A549 (cell line): ENCODE measurements around the gene DYRK4. TPM values are rescaled to one million over a fixed set of nuclear protein-coding genes. Genes with fewer than 3 reads are reported as not detected.

ENCODE experiments used
- ATAC-seq, 2 experiments: fragments of 200-7000 bp in 1 of 2; fragments of >200 bp in 1 of 2; cut with Nextera tagmentation in 1 of 2; cut with Tn5 transposase in 1 of 2; 3 replicates each; pipeline versions ENCODE4 v1.8.0 to v1.9.1; 2018 to 2020; ENCODE audit warnings: mild to moderate bottlenecking in 1 of 2, moderate library complexity in 1 of 2
- CTCF ChIA-PET: fragments of 300-600 bp; sonication (Branson Sonifier 250); formaldehyde crosslinking; extraction: SDS; loops from one replicate; lab custom pipeline; 2021; ENCODE audit warnings: antibody characterized with exemption, inconsistent platforms; lab: Yijun Ruan, JAX
- POLR2A ChIA-PET: fragments of 350-600 bp; formaldehyde crosslinking; extraction: SDS; loops from one replicate; lab custom pipeline; 2021; ENCODE audit warnings: antibody characterized with exemption, inconsistent platforms; lab: Yijun Ruan, JAX
- DNase-seq, 2 experiments: peaks; one replicate each; pipeline versions ENCODE4 v3.0.0 to v3.0.0-alpha.2; 2011 to 2016; ENCODE audit warnings: low read depth in 1 of 2, low spot score in 1 of 2
- FAIRE-seq: peaks from 2 replicates; lab custom pipeline; 2011; peaks lifted over from hg19 to GRCh38; lab: Jason Lieb, UNC
- H3K27ac ChIP-seq, 2 experiments: fragments of >200 bp; sonication (Bioruptor Twin); formaldehyde crosslinking; 3 replicates each; pipeline ENCODE4 v1.5.1; 2016 to 2017
- H3K4me1 ChIP-seq: fragments of >200 bp; sonication (Bioruptor Twin); formaldehyde crosslinking; 3 replicates; pipeline ENCODE4 v1.6.1; 2016
- H3K4me2 ChIP-seq: fragments of >200 bp; sonication (Bioruptor Twin); formaldehyde crosslinking; 3 replicates; pipeline ENCODE4 v1.6.1; 2016
- H3K4me3 ChIP-seq: fragments of >200 bp; sonication (Bioruptor Twin); formaldehyde crosslinking; 3 replicates; pipeline ENCODE4 v1.5.1; 2016
- H3K9me3 ChIP-seq: fragments of >200 bp; sonication (Bioruptor Twin); formaldehyde crosslinking; 3 replicates; pipeline ENCODE4 v1.6.1; 2016
- BHLHE40 ChIP-seq: IDR thresholded peaks from 2 replicates; pipeline ENCODE4 v1.6.1; 2012; ENCODE audit warnings: low read depth, low read length, inconsistent platforms
- CBX2 ChIP-seq: fragments of 200-600 bp; sonication (generic); IDR thresholded peaks from 2 replicates; pipeline ENCODE4 v1.6.1; 2016; ENCODE audit warnings: low read depth, mild to moderate bottlenecking, borderline replicate concordance
- CHD4 ChIP-seq: fragments of 200-600 bp; sonication (generic); IDR thresholded peaks from 2 replicates; pipeline ENCODE4 v1.6.1; 2016; ENCODE audit warnings: antibody characterized with exemption, mild to moderate bottlenecking, borderline replicate concordance
- EP300 ChIP-seq, 2 experiments: fragments of >200 bp; sonication (Bioruptor Twin); formaldehyde crosslinking; IDR thresholded peaks; 2 replicates in 1 of 2; 3 replicates in 1 of 2; pipeline ENCODE4 v1.6.1; 2016 to 2017
- ESRRA ChIP-seq: fragments of 150-350 bp; IDR thresholded peaks from 2 replicates; pipeline ENCODE4 v1.6.1; 2014; ENCODE audit warnings: mild to moderate bottlenecking, low read length, borderline replicate concordance
- FOXS1 ChIP-seq: fragments of 250-450 bp; sonication (Bioruptor Pico); IDR thresholded peaks from 2 replicates; pipeline ENCODE4 v1.5.0; 2020; ENCODE audit warnings: mild to moderate bottlenecking, moderate library complexity
- HEYL ChIP-seq: fragments of 250-450 bp; sonication (Bioruptor Pico); IDR thresholded peaks from 2 replicates; pipeline ENCODE4 v1.8.0; 2021; ENCODE audit warnings: mild to moderate bottlenecking, moderate library complexity
- JUNB ChIP-seq: fragments of >200 bp; sonication (Bioruptor Twin); formaldehyde crosslinking; IDR thresholded peaks from 2 replicates; pipeline ENCODE4 v1.6.1; 2016
- MAFK ChIP-seq: fragments of 450-650 bp; IDR thresholded peaks from 2 replicates; pipeline ENCODE4 v1.6.1; 2014; ENCODE audit not compliant: partially characterized antibody
- MAZ ChIP-seq: fragments of 150-350 bp; IDR thresholded peaks from 2 replicates; pipeline ENCODE4 v1.6.1; 2014; ENCODE audit warnings: antibody characterized with exemption, low read depth, low read length, borderline replicate concordance
- NFE2L2 ChIP-seq: fragments of 150-350 bp; conservative IDR thresholded peaks from 2 replicates; pipeline ENCODE4 v1.6.1; 2014; ENCODE audit warnings: low read length
- NPAS2 ChIP-seq: fragments of 250-450 bp; sonication (Bioruptor Pico); IDR thresholded peaks from 2 replicates; pipeline ENCODE4 v1.8.0; 2022; ENCODE audit warnings: mild to moderate bottlenecking, moderate library complexity, borderline replicate concordance
- NR3C1 ChIP-seq: fragments of >200 bp; sonication (Bioruptor Twin); formaldehyde crosslinking; IDR thresholded peaks from 3 replicates; pipeline ENCODE4 v1.6.1; 2017
- PHF8 ChIP-seq: fragments of 200-600 bp; sonication (generic); IDR thresholded peaks from 2 replicates; pipeline ENCODE4 v1.6.1; 2016; ENCODE audit warnings: low read depth, mild to moderate bottlenecking, antibody characterized with exemption, moderate library complexity, borderline replicate concordance
- RCOR1 ChIP-seq: fragments of 150-350 bp; IDR thresholded peaks from 2 replicates; pipeline ENCODE4 v1.6.1; 2014; ENCODE audit warnings: antibody characterized with exemption, low read length, low read depth
- RFX5 ChIP-seq: fragments of 450-650 bp; IDR thresholded peaks from 2 replicates; pipeline ENCODE4 v1.7.1; 2014; ENCODE audit warnings: antibody characterized with exemption, mild to moderate bottlenecking, moderate library complexity
- RNF2 ChIP-seq: fragments of 200-600 bp; sonication (generic); IDR thresholded peaks from 2 replicates; pipeline ENCODE4 v1.6.1; 2016; ENCODE audit warnings: low read depth, mild to moderate bottlenecking, antibody characterized with exemption, moderate library complexity, borderline replicate concordance
- TFCP2L1 ChIP-seq: fragments of 250-450 bp; sonication (Bioruptor Pico); IDR thresholded peaks from 2 replicates; pipeline ENCODE4 v1.5.0; 2021; ENCODE audit warnings: mild to moderate bottlenecking
- TP53 ChIP-seq: fragments of 250-450 bp; sonication (Bioruptor Pico); IDR thresholded peaks from 2 replicates; pipeline ENCODE4 v1.5.0; 2021; ENCODE audit warnings: mild to moderate bottlenecking, moderate library complexity
- ZC3H11A ChIP-seq: fragments of 450-650 bp; IDR thresholded peaks from 2 replicates; pipeline ENCODE4 v1.6.1; 2014; ENCODE audit warnings: antibody characterized with exemption, mild to moderate bottlenecking
- ZNF302 ChIP-seq: fragments of 250-450 bp; sonication (Bioruptor Pico); IDR thresholded peaks from 2 replicates; pipeline ENCODE4 v1.9.0; 2021; ENCODE audit warnings: inconsistent platforms, mild to moderate bottlenecking, moderate library complexity
- WGBS: methylation state at CpG from one replicate; pipeline ENCODE4 v1.1.6; 2017; ENCODE audit errors: missing lambda C conversion rate; 5-methylcytosine and 5-hydroxymethylcytosine counted together
- polyA plus RNA-seq, 4 experiments: library from polyadenylated mRNA; depleted of rRNA in 3 of 4; stranded (reverse); fragments of >200 nt; fragmentation: RNase III in 1 of 4; extraction: RNeasy Plus Mini Kit Qiagen cat#74134 plus additional on column Dnase treatment in 1 of 4; gene quantifications; 2 replicates in 3 of 4; 3 replicates in 1 of 4; pipeline ENCODE4 v1.2.3, GENCODE V29; 2011 to 2017
- TF ChIP-seq, protein P1 (sequence below): IDR thresholded peaks from 2 replicates; pipeline ENCODE4 v1.6.1; 2012
- TF ChIP-seq, protein P2 (sequence below): fragments of 200-600 bp; sonication (generic); IDR thresholded peaks from 2 replicates; pipeline ENCODE4 v1.6.1; 2016; ENCODE audit warnings: antibody characterized with exemption, mild to moderate bottlenecking, moderate library complexity
- TF ChIP-seq, protein P3 (sequence below): IDR thresholded peaks from 2 replicates; pipeline ENCODE4 v1.6.1; 2012; ENCODE audit warnings: low read depth, borderline replicate concordance
- TF ChIP-seq, protein P4 (sequence below): fragments of 450-650 bp; IDR thresholded peaks from 2 replicates; pipeline ENCODE4 v1.6.1; 2014; ENCODE audit warnings: antibody characterized with exemption

DYRK4 gene
- polyA plus RNA-seq, 2 of the 4 experiments (the other 2 are of a cell fraction): 40.3 to 84.5 TPM

DNA sequence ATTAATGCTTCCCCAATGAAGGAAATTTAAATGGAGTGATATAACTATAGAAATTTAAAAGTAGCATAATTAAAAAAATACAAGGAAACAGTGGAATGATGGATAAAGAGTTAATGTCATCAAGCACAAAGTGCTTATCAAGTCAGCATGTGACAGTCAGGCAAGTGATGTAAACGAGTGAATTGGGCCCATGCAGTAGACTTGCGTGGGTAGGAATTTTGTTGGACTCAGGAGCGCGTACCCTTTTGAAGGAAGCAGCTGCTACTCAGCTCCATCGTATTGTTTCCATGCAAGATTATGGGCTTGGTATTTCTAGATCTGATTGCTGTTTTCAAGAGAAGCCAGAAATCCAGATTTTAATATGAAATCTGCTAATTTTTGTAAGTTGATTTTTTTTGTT lies 4.4 kb upstream of the DYRK4 start:
- TF ChIP-seq ZC3H11A: no peak
- TF ChIP-seq RNF2: no peak
- TF ChIP-seq, protein P1, sequence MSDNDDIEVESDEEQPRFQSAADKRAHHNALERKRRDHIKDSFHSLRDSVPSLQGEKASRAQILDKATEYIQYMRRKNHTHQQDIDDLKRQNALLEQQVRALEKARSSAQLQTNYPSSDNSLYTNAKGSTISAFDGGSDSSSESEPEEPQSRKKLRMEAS: no peak
- TF ChIP-seq, protein P2, sequence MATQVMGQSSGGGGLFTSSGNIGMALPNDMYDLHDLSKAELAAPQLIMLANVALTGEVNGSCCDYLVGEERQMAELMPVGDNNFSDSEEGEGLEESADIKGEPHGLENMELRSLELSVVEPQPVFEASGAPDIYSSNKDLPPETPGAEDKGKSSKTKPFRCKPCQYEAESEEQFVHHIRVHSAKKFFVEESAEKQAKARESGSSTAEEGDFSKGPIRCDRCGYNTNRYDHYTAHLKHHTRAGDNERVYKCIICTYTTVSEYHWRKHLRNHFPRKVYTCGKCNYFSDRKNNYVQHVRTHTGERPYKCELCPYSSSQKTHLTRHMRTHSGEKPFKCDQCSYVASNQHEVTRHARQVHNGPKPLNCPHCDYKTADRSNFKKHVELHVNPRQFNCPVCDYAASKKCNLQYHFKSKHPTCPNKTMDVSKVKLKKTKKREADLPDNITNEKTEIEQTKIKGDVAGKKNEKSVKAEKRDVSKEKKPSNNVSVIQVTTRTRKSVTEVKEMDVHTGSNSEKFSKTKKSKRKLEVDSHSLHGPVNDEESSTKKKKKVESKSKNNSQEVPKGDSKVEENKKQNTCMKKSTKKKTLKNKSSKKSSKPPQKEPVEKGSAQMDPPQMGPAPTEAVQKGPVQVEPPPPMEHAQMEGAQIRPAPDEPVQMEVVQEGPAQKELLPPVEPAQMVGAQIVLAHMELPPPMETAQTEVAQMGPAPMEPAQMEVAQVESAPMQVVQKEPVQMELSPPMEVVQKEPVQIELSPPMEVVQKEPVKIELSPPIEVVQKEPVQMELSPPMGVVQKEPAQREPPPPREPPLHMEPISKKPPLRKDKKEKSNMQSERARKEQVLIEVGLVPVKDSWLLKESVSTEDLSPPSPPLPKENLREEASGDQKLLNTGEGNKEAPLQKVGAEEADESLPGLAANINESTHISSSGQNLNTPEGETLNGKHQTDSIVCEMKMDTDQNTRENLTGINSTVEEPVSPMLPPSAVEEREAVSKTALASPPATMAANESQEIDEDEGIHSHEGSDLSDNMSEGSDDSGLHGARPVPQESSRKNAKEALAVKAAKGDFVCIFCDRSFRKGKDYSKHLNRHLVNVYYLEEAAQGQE: no peak
- no peak for TF ChIP-seq MAZ
- no peak for TF ChIP-seq MAFK
- no peak for TF ChIP-seq TP53
- TF ChIP-seq HEYL (CRISPR knock-in tag): no peak
- TF ChIP-seq NR3C1: no peak
- TF ChIP-seq RFX5: no peak
- TF ChIP-seq NFE2L2: no peak
- TF ChIP-seq CHD4: no peak
- no peak for TF ChIP-seq ESRRA
- no peak for TF ChIP-seq ZNF302
- TF ChIP-seq EP300 (IDR thresholded peaks at IDR 0.05): no peak
- no peak for TF ChIP-seq JUNB
- Histone ChIP-seq H3K4me2 (no peak overlapping the region), H3K4me1 (no peaks in the 10 kb centered on the region), H3K9me3 (no peaks in the 10 kb centered on the region), H3K4me3 (no peak overlapping the region), H3K27ac (no peak overlapping the region)
- CTCF ChIA-PET: no interaction called here
- FAIRE-seq (no peak), ATAC-seq (no peak), DNase-seq (no peak)
- POLR2A ChIA-PET: no interaction called here
- 93% methylated on average over 5 of the region's 5 CpGs for whole genome bisulfite sequencing

DNA sequence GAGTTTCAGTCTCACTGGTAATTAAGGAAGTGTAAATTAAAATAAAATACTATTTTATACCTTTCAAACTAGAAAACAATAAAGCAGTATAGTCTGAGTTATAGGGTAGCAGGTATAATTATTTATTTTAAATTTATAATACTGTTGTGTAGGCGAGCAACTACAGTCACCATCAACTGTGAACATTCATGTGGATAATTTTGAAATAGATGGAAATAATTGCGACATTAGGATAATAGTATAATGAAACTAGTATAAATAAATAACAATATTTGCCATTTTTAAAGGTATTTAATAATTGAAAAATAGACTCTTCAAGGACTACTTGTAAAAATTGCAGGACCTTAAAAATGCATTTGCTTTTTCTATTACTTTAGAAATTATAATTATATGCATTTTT lies 3.8 kb upstream of the DYRK4 start:
- WGBS: 85% methylated on average over 2 of the region's 2 CpGs
- H3K4me3 ChIP-seq: no peak overlapping the region
- FAIRE-seq (no peak), ATAC-seq (no peak), DNase-seq (no peak)
- H3K9me3 ChIP-seq: no peaks in the 10 kb centered on the region
- no peak overlapping the region for H3K27ac ChIP-seq
- H3K4me2 ChIP-seq: no peak overlapping the region
- CTCF ChIA-PET: no interaction called here
- no peaks in the 10 kb centered on the region for H3K4me1 ChIP-seq
- POLR2A ChIA-PET: no interaction called here
- TF ChIP-seq, protein P3, sequence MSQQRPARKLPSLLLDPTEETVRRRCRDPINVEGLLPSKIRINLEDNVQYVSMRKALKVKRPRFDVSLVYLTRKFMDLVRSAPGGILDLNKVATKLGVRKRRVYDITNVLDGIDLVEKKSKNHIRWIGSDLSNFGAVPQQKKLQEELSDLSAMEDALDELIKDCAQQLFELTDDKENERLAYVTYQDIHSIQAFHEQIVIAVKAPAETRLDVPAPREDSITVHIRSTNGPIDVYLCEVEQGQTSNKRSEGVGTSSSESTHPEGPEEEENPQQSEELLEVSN: no peak
- TF ChIP-seq NFE2L2 (no peak), TP53 (no peak), RCOR1 (no peak), FOXS1 (no peak), NPAS2 (no peak), CHD4 (no peak), PHF8 (no peak), CBX2 (no peak), TFCP2L1 (CRISPR knock-in tag) (no peak), BHLHE40 (no peak)
- TF ChIP-seq, protein P4, sequence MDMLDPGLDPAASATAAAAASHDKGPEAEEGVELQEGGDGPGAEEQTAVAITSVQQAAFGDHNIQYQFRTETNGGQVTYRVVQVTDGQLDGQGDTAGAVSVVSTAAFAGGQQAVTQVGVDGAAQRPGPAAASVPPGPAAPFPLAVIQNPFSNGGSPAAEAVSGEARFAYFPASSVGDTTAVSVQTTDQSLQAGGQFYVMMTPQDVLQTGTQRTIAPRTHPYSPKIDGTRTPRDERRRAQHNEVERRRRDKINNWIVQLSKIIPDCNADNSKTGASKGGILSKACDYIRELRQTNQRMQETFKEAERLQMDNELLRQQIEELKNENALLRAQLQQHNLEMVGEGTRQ: no peak
